ENCODE measurements around the gene TAF15. TPM values are rescaled to one million over a fixed set of nuclear protein-coding genes. Genes with fewer than 3 reads are reported as not detected.

TAF15 gene
- total RNA-seq, 6 experiments from 2014 or later: 132 to 170 (median 146) TPM

DNA sequence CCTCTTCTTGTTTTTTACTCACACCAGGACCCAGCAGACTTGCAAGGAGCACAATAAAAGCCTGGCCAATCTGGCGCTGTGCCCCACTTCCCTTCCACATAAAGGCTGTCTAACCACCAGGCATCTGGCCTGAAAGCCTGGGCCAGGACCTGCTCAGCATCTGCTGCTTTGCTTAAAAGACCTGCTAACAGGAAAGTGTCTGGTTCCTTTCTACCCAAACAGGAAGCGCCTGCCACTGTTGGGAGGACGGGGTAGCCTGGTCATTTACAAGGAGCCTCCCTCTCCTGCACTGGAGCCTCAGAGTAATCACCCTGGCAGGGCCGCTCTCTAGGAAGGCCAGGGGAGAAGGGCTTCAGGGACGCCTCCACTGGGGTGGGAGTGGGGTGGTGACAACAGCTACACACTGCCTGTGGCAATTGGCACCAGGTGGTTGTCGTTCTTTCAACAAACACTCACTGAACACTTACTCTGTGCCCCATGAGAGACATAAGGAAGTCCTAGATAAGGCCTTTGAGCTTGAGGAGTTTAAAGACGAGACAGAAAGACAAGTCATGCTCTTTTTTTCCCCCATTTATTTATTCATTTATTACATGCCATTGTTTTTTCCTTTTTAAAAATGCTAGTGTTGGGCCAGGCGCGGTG, 7.6 kb upstream of the TAF15 start:
- no peak overlapping the region for H3K4me3 Mint-ChIP-seq
- no peak overlapping the region for H3K27ac Mint-ChIP-seq
- H3K27me3 Mint-ChIP-seq (ENCODE audit: insufficient read depth): peaks cover 29% of the 10 kb centered on the region
- H3K36me3 Mint-ChIP-seq (ENCODE audit: low read depth): no peaks in the 10 kb centered on the region
- H3K4me1 Mint-ChIP-seq (ENCODE audit: low read depth): peaks cover 21% of the 10 kb centered on the region
- no peak for TF ChIP-seq CTCF (IDR thresholded peaks at IDR 0.05)
- DNase-seq: no peak
- H3K9me3 Mint-ChIP-seq: no peaks in the 10 kb centered on the region

GRCh38 chr17:35804658-35805192, 4.6 kb upstream of the TAF15 start:
- DNase-seq: peak; percentile 94
- H3K4me3 Mint-ChIP-seq: no peak overlapping the region; the same call in 1 of the 2 replicates
- TF ChIP-seq CTCF (IDR thresholded peaks at IDR 0.05): peak; percentile 88
- H3K27ac Mint-ChIP-seq: no peak overlapping the region
- peaks cover 7% of the 10 kb centered on the region for H3K27me3 Mint-ChIP-seq (ENCODE audit: insufficient read depth)
- H3K9me3 Mint-ChIP-seq: no peaks in the 10 kb centered on the region
- H3K36me3 Mint-ChIP-seq (ENCODE audit: low read depth): no peaks in the 10 kb centered on the region; the same call in 1 of the 2 replicates
- H3K4me1 Mint-ChIP-seq (ENCODE audit: low read depth): peaks cover 42% of the 10 kb centered on the region

- Mint-ChIP-seq H3K9me3 (no peaks in the 10 kb centered on the region), H3K36me3 (ENCODE audit: low read depth) (peaks cover 6% of the 10 kb centered on the region), H3K4me3 (peak overlapping the region; percentile 98), H3K27ac (peak overlapping the region; percentile 98), H3K4me1 (ENCODE audit: low read depth) (peaks cover 44% of the 10 kb centered on the region), H3K27me3 (ENCODE audit: insufficient read depth) (no peaks in the 10 kb centered on the region; the same call in none of the 2 replicates)
- DNase-seq: peak; percentile 56
- no peak for TF ChIP-seq CTCF (IDR thresholded peaks at IDR 0.05)
Measured at GRCh38 chr17:35807371-35808144, 1.7 kb upstream of the TAF15 start.

- H3K27ac Mint-ChIP-seq: peak overlapping the region; percentile 98
- H3K9me3 Mint-ChIP-seq: no peaks in the 10 kb centered on the region
- no peaks in the 10 kb centered on the region; the same call in none of the 2 replicates for H3K27me3 Mint-ChIP-seq (ENCODE audit: insufficient read depth)
- no peak for DNase-seq
- H3K4me1 Mint-ChIP-seq (ENCODE audit: low read depth): peaks cover 51% of the 10 kb centered on the region
- peaks cover 6% of the 10 kb centered on the region for H3K36me3 Mint-ChIP-seq (ENCODE audit: low read depth)
- H3K4me3 Mint-ChIP-seq: peak overlapping the region; percentile 98
- no peak for TF ChIP-seq CTCF (IDR thresholded peaks at IDR 0.05)
Measured at GRCh38 chr17:35808240-35808961, 883 bp upstream of the TAF15 start.

DNA sequence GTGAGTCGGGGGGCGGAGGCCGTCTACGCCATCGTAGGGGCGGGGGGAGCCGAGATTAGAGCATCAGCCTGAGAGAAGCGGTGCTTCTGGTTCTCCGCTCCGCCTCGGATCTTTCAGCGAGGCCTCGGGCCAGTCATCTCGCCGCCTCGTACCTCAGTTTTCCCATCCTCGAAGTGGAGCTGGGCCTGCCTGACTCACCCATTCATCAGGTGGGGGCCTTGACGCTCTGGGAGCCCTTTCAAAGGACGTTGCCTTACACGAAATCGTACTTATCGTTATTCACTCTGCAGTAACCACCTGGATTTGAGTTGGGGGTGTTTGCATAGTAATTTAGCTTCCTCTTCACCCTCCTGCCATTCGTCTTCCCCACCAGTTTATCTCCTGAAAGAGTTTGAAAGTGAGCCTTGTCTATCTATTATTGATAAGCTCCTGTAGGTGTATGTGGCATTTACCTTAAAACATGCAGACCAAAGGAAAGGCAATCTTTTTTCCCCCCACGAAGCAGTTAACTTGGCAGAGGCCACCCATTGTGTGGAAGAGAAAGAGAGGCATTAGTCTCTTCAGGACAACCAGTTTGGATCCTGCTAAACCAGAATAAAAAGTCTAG, 674 bp downstream of the TAF15 start:
- no peak for TF ChIP-seq CTCF (IDR thresholded peaks at IDR 0.05)
- no peaks in the 10 kb centered on the region for H3K9me3 Mint-ChIP-seq
- peak overlapping the region; percentile 98 for H3K4me3 Mint-ChIP-seq
- peaks cover 6% of the 10 kb centered on the region for H3K36me3 Mint-ChIP-seq (ENCODE audit: low read depth)
- H3K4me1 Mint-ChIP-seq (ENCODE audit: low read depth): peaks cover 58% of the 10 kb centered on the region
- no peaks in the 10 kb centered on the region; the same call in none of the 2 replicates for H3K27me3 Mint-ChIP-seq (ENCODE audit: insufficient read depth)
- H3K27ac Mint-ChIP-seq: peak overlapping the region; percentile 98
- no peak for DNase-seq

Data from HFFc6 (cell line).